Measurements from ENCODE around the gene CDYL2.

- no peak for TF ChIP-seq CTCF (IDR thresholded peaks at IDR 0.05; ENCODE audit: extremely low read depth in 1 of 2, insufficient read depth in 1 of 2, low read depth in 1 of 2, low read length in 2 of 2)
- no peak for TF ChIP-seq POLR2AphosphoS5 (IDR thresholded peaks at IDR 0.05; ENCODE audit: insufficient read depth, low read depth, low read length)
- no peak for TF ChIP-seq POLR2A (IDR thresholded peaks at IDR 0.05; ENCODE audit: low read depth, low read length)
- no peak for TF ChIP-seq EZH2 (IDR thresholded peaks at IDR 0.05; ENCODE audit: borderline replicate concordance, low read depth, low read length, severe bottlenecking)
- TF ChIP-seq FOS (IDR thresholded peaks at IDR 0.05; ENCODE audit: borderline replicate concordance, insufficient read depth, low read length): no peak
- TF ChIP-seq MAX (IDR thresholded peaks at IDR 0.05; ENCODE audit: insufficient read depth, insufficient read length): no peak
- no peak for TF ChIP-seq JUN (IDR thresholded peaks at IDR 0.05; ENCODE audit: borderline replicate concordance, insufficient read depth, insufficient read length, low read depth)
- no peak for TF ChIP-seq MYC (IDR thresholded peaks at IDR 0.05; ENCODE audit: low read depth, low read length)
- TF ChIP-seq GATA2 (IDR thresholded peaks at IDR 0.05; ENCODE audit: insufficient read depth, insufficient read length, low read depth, low read length): no peak
Measured at GRCh38 chr16:80851831-80852230, 47.4 kb upstream of the CDYL2 start.
